ENCODE measurements around the gene AMOTL1. TPM values are rescaled to one million over a fixed set of nuclear protein-coding genes. Genes with fewer than 3 reads are reported as not detected.
A peak's percentile ranks its signal among the peaks of the same experiment; 100 is the strongest.

AMOTL1 gene
- total and polyA plus RNA-seq, 2 donors (not counting 3 experiments of a cell fraction or from before 2014, with no cell fraction given), result 12.5 to 37.8 TPM

- Histone ChIP-seq H3K27ac (ENCODE audit: insufficient read depth, low read depth, low read length) (no peak overlapping the region), H3K4me1 (ENCODE audit: control insufficient read depth, extremely low read depth, insufficient read depth, low read length) (peaks cover 14% of the 10 kb centered on the region), H3K27me3 (ENCODE audit: control insufficient read depth in 2 of 2, insufficient read depth in 2 of 2, low read length in 2 of 2) (no peaks in the 10 kb centered on the region), H3K9me3 (replicated peaks; ENCODE audit: control insufficient read depth, insufficient read depth, low read length) (no peaks in the 10 kb centered on the region), H2AFZ (ENCODE audit: low read depth, low read length) (no peak overlapping the region), H4K20me1 (replicated peaks; ENCODE audit: control insufficient read depth, extremely low read depth, insufficient read depth, low read length) (no peaks in the 10 kb centered on the region), H3K79me2 (ENCODE audit: control insufficient read depth, insufficient read depth, low read length) (no peaks in the 10 kb centered on the region), H3K4me2 (ENCODE audit: insufficient read depth, low read length) (no peak overlapping the region), H3K9me1 (replicated peaks; ENCODE audit: control insufficient read depth, extremely low read depth, insufficient read depth, low read length) (no peaks in the 10 kb centered on the region), H3K4me3 (replicated peaks in 1 of 3; ENCODE audit: insufficient read depth in 1 of 3, low read depth in 1 of 3, low read length in 3 of 3) (no peak overlapping the region), H3K9ac (replicated peaks; ENCODE audit: extremely low read depth, insufficient read depth, low read length) (no peak overlapping the region), H3K36me3 (ENCODE audit: control insufficient read depth in 2 of 2, extremely low read depth in 1 of 2, insufficient read depth in 2 of 2, low read length in 2 of 2) (peaks cover 9 to 20% of the 10 kb centered on the region in 2 experiments)
- TF ChIP-seq MYC (IDR thresholded peaks at IDR 0.05; ENCODE audit: low read depth, low read length) (no peak), POLR2A (IDR thresholded peaks at IDR 0.05; ENCODE audit: low read depth, low read length) (no peak), POLR2AphosphoS5 (IDR thresholded peaks at IDR 0.05; ENCODE audit: insufficient read depth, low read depth, low read length) (no peak), JUN (IDR thresholded peaks at IDR 0.05; ENCODE audit: borderline replicate concordance, insufficient read depth, insufficient read length, low read depth) (no peak), FOS (IDR thresholded peaks at IDR 0.05; ENCODE audit: borderline replicate concordance, insufficient read depth, low read length) (no peak), CTCF (IDR thresholded peaks at IDR 0.05; ENCODE audit: extremely low read depth in 1 of 2, insufficient read depth in 1 of 2, low read depth in 1 of 2, low read length in 2 of 2) (no peak), GATA2 (IDR thresholded peaks at IDR 0.05; ENCODE audit: insufficient read depth, insufficient read length, low read depth, low read length) (no peak), EZH2 (IDR thresholded peaks at IDR 0.05; ENCODE audit: borderline replicate concordance, low read depth, low read length, severe bottlenecking) (no peak)
- TF ChIP-seq, protein P1, sequence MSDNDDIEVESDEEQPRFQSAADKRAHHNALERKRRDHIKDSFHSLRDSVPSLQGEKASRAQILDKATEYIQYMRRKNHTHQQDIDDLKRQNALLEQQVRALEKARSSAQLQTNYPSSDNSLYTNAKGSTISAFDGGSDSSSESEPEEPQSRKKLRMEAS (IDR thresholded peaks at IDR 0.05; ENCODE audit: insufficient read depth, insufficient read length), result no peak
- no peak for DNase-seq (ENCODE audit: low read depth, low spot score)
- intact Hi-C loops (cut with micrococcal nuclease) (no loop called here), dilution Hi-C loops (cut with MboI; ENCODE audit: extremely low pct_ligation_motif_present, low sequenced_read_pairs) (no loop called here)
- TSS peak; percentile 3 for BruUV-seq (replicated peaks)
- POLR2A ChIA-PET, result no interaction called here
- FAIRE-seq, result no peak
- CTCF ChIA-PET, result interaction anchor here (1.5 to 2.0 kb wide), 3 partner anchors 23 to 251 kb away, joined by 4 to 10 read pairs (median 9); no protein-coding TSS in a partner anchor
Observed at GRCh38 chr11:94873916-94874540, 105.9 kb downstream of the AMOTL1 start.

Data from endothelial cell of umbilical vein (primary cell).